GM12878 (cell line): Measurements from ENCODE around the gene FAM72A. TPM values are rescaled to one million over a fixed set of nuclear protein-coding genes. Genes with fewer than 3 reads are reported as not detected.

Experiments used
- ATAC-seq: fragments of 200-7000 bp; cut with Tn5 transposase; 3 replicates; pipeline ENCODE4 v1.9.1; 2020; ENCODE audit warnings: mild to moderate bottlenecking, moderate library complexity
- BruUV-seq: library from RNA; stranded (reverse); fragments of 400-500 nt; replicated peaks from 2 replicates; lab custom pipeline; 2021; lab: Mats Ljungman, UMichigan
- CTCF ChIA-PET: fragments of 300-600 bp; sonication (Branson Sonifier 250); formaldehyde crosslinking; extraction: SDS; loops from one replicate; lab custom pipeline; 2021; ENCODE audit warnings: inconsistent platforms; lab: Yijun Ruan, JAX
- POLR2A ChIA-PET: fragments of 350-600 bp; formaldehyde crosslinking; extraction: SDS; loops from one replicate; lab custom pipeline; 2021; ENCODE audit warnings: inconsistent platforms; lab: Charles Lee
- RAD21 ChIA-PET: fragments of 300-600 bp; sonication (Branson Sonifier 250); formaldehyde crosslinking; loops from one replicate; lab custom pipeline; 2023; ENCODE audit warnings: antibody characterized with exemption; ENCODE audit not compliant: unreplicated experiment; lab: Charles Lee
- SMC1A ChIA-PET: fragments of 300-600 bp; sonication (Branson Sonifier 250); formaldehyde crosslinking; loops from one replicate; lab custom pipeline; 2023; ENCODE audit not compliant: unreplicated experiment, uncharacterized antibody; lab: Charles Lee
- DNase-seq: peaks from one replicate; pipeline ENCODE4 v3.0.0-alpha.2; 2011; ENCODE audit warnings: low read depth, low spot score
- FAIRE-seq: peaks from 3 replicates; lab custom pipeline; 2011; peaks lifted over from hg19 to GRCh38; lab: Jason Lieb, UNC
- H2AFZ ChIP-seq: 2 replicates; pipeline ENCODE4 v1.6.0; 2011; ENCODE audit warnings: low read depth, low read length, control low read depth; ENCODE audit not compliant: control insufficient read depth
- H3K27ac ChIP-seq: 2 replicates; pipeline ENCODE4 v1.5.1; 2011; ENCODE audit warnings: control low read depth; ENCODE audit not compliant: control insufficient read depth, insufficient read depth
- H3K27me3 ChIP-seq, 2 experiments: replicated peaks in 1 of 2; 2 replicates each; pipeline versions ENCODE4 v1.6.0 to v1.6.1; 2011; ENCODE audit warnings: low read length in 1 of 2; ENCODE audit not compliant: control insufficient read depth in 2 of 2, insufficient read depth in 2 of 2
- H3K36me3 ChIP-seq, 2 experiments: 2 replicates each; pipeline ENCODE4 v1.5.1; 2011; ENCODE audit warnings: low read length in 1 of 2; ENCODE audit not compliant: control insufficient read depth in 2 of 2, insufficient read depth in 2 of 2
- H3K4me1 ChIP-seq: 2 replicates; pipeline ENCODE4 v1.6.1; 2011; ENCODE audit warnings: mild to moderate bottlenecking, low read length, moderate library complexity, mixed read lengths; ENCODE audit not compliant: control insufficient read depth, insufficient read depth
- H3K4me2 ChIP-seq: 2 replicates; pipeline ENCODE4 v1.6.0; 2011; ENCODE audit warnings: control low read depth; ENCODE audit not compliant: control insufficient read depth, insufficient read depth
- H3K4me3 ChIP-seq: fragments of 200-600 bp; sonication (generic); 2 replicates; pipeline ENCODE4 v1.5.1; 2016
- H3K79me2 ChIP-seq: 2 replicates; pipeline ENCODE4 v1.6.0; 2011; ENCODE audit warnings: low read length; ENCODE audit not compliant: control insufficient read depth, insufficient read depth
- H3K9ac ChIP-seq: 2 replicates; pipeline ENCODE4 v1.8.0; 2011; ENCODE audit warnings: low read length, control low read depth, mixed read lengths; ENCODE audit not compliant: control insufficient read depth, insufficient read depth
- H3K9me3 ChIP-seq: replicated peaks from 3 replicates; pipeline ENCODE4 v1.5.1; 2011; ENCODE audit warnings: mild to moderate bottlenecking, low read length; ENCODE audit not compliant: control insufficient read depth, insufficient read depth
- H4K20me1 ChIP-seq: 2 replicates; pipeline ENCODE4 v1.6.0; 2011; ENCODE audit not compliant: control insufficient read depth, insufficient read depth
- BMI1 ChIP-seq: fragments of 450-650 bp; IDR thresholded peaks from 2 replicates; pipeline ENCODE4 v1.6.1; 2016; ENCODE audit warnings: mild to moderate bottlenecking, moderate library complexity, borderline replicate concordance
- GATAD2B ChIP-seq: fragments of 450-650 bp; conservative IDR thresholded peaks from 2 replicates; pipeline ENCODE4 v1.6.1; 2017; ENCODE audit warnings: low read depth, mild to moderate bottlenecking, moderate library complexity
- HSF1 ChIP-seq: fragments of 150-350 bp; IDR thresholded peaks from 2 replicates; pipeline ENCODE4 v1.6.1; 2014; ENCODE audit warnings: mild to moderate bottlenecking, low read depth, low read length
- JUNB ChIP-seq: IDR thresholded peaks from 2 replicates; pipeline ENCODE4 v1.6.1; 2016; ENCODE audit warnings: antibody characterized with exemption, mild to moderate bottlenecking
- MAX ChIP-seq: IDR thresholded peaks from 2 replicates; pipeline ENCODE4 v1.6.1; 2012; ENCODE audit warnings: low read depth, low read length, improper control_type of control experiment
- MLLT1 ChIP-seq: fragments of 450-650 bp; IDR thresholded peaks from 2 replicates; pipeline ENCODE4 v1.6.1; 2016; ENCODE audit warnings: mild to moderate bottlenecking
- NBN ChIP-seq: fragments of 450-650 bp; IDR thresholded peaks from 2 replicates; pipeline ENCODE4 v1.6.1; 2016
- ZBED1 ChIP-seq: IDR thresholded peaks from 2 replicates; pipeline ENCODE4 v1.6.1; 2016; ENCODE audit warnings: borderline replicate concordance
- WGBS: methylation state at CpG from one replicate; pipeline ENCODE4 v1.1.6; 2016; ENCODE audit warnings: low lambda C conversion rate; ENCODE audit not compliant: insufficient replicate concordance, insufficient coverage; ENCODE audit errors: missing lambda C conversion rate; 5-methylcytosine and 5-hydroxymethylcytosine counted together
- in situ Hi-C: fragments of 300-500 bp; cut with MboI; formaldehyde crosslinking; loops from 9 replicates; pipeline ENCODE4 v1.14.3; 2018; ENCODE audit warnings: mixed read lengths
- intact Hi-C: fragments of 100-400 bp; cut with micrococcal nuclease; formaldehyde crosslinking; loops from one replicate; pipeline ENCODE4 v1.14.2; 2022; ENCODE audit not compliant: unreplicated experiment
- polyA plus RNA-seq, 11 experiments: library from polyadenylated mRNA; depleted of rRNA in 4 of 11; unstranded in 6 of 11; stranded (reverse) in 5 of 11; fragments of >200 nt; fragmentation: Nextera tagmentation in 4 of 11; fragmentation: Illumina TruSeq in 1 of 11; extraction: Ambion mirVana in 4 of 11; extraction: Trizol in 1 of 11; gene quantifications; 1 replicate in 1 of 11; 2 replicates in 10 of 11; pipeline versions ENCODE4 v1.2.1 to v1.2.3, GENCODE V29; 2011 to 2016; ENCODE audit warnings: inconsistent platforms in 2 of 11, missing spikeins in 2 of 11, low read depth in 1 of 11
- total RNA-seq, 4 experiments: library from RNA; depleted of rRNA in 3 of 4; stranded (reverse); fragments of >200 nt in 3 of 4; fragmentation: Illumina TruSeq in 1 of 4; extraction: Trizol in 1 of 4; gene quantifications; 2 replicates each; pipeline versions ENCODE4 v1.2.1 to v1.2.3, GENCODE V29; 2013 to 2021

FAM72A gene
- total and polyA plus RNA-seq, 10 of the 15 experiments (the other 5 are each of a cell fraction or from before 2014, with no cell fraction given): 7.5 to 36.7 (median 18.6) TPM

- Histone ChIP-seq H3K79me2 (no peaks in the 10 kb centered on the region), H3K9me3 (no peaks in the 10 kb centered on the region; the same call in 2 of the 3 replicates), H3K9ac (no peak overlapping the region), H3K36me3 (no peaks in the 10 kb centered on the region), H3K27me3 (peaks cover 0 to 18% of the 10 kb centered on the region in 2 experiments), H2AFZ (no peak overlapping the region), H3K27ac (no peak overlapping the region), H4K20me1 (no peaks in the 10 kb centered on the region), H3K4me3 (no peak overlapping the region), H3K4me2 (no peak overlapping the region), H3K4me1 (no peaks in the 10 kb centered on the region)
- DNase-seq: no peak
- 12% methylated on average over 2 of the region's 2 CpGs for WGBS
- intact Hi-C loops (no loop called here), in situ Hi-C loops (no loop called here)
- ChIA-PET POLR2A (no interaction called here), CTCF (no interaction called here), SMC1A (no interaction called here), RAD21 (no interaction called here)
- no peak for FAIRE-seq
- no TSS peak for BruUV-seq
- no peak for ATAC-seq
- TF ChIP-seq GATAD2B (no peak), NBN (no peak), JUNB (no peak), ZBED1 (no peak), MLLT1 (no peak), MAX (no peak), HSF1 (no peak), BMI1 (no peak)
Measured at GRCh38 chr1:206144605-206145004, 58.0 kb downstream of the FAM72A start.
